GM12878 (cell line): ENCODE measurements around the gene ITSN1. TPM values are rescaled to one million over a fixed set of nuclear protein-coding genes. Genes with fewer than 3 reads are reported as not detected.

Experiments
- CBX5 ChIP-seq: sonication (generic); IDR thresholded peaks from 2 replicates; pipeline ENCODE4 v1.6.1; 2016; ENCODE audit warnings: low read depth, moderate library complexity, mild to moderate bottlenecking, inconsistent platforms
- EZH2 ChIP-seq: IDR thresholded peaks from 2 replicates; pipeline ENCODE4 v1.6.1; 2012; ENCODE audit warnings: low read depth, mild to moderate bottlenecking, control low read depth, inconsistent platforms, low read length, borderline replicate concordance; ENCODE audit not compliant: control insufficient read depth
- IKZF1 ChIP-seq: fragments of 450-650 bp; conservative IDR thresholded peaks from 2 replicates; pipeline ENCODE4 v1.6.1; 2017; ENCODE audit warnings: antibody characterized with exemption, mild to moderate bottlenecking
- KLF5 ChIP-seq: fragments of 450-650 bp; IDR thresholded peaks from 2 replicates; pipeline ENCODE4 v1.6.1; 2014; ENCODE audit warnings: mild to moderate bottlenecking; ENCODE audit not compliant: partially characterized antibody
- POLR2A ChIP-seq: IDR thresholded peaks from 2 replicates; pipeline ENCODE4 v1.6.1; 2011; ENCODE audit warnings: low read depth, mild to moderate bottlenecking, low read length
- PRDM15 ChIP-seq: fragments of 450-650 bp; formaldehyde crosslinking; IDR thresholded peaks from 2 replicates; pipeline ENCODE4 v1.4.0; 2020; ENCODE audit warnings: mild to moderate bottlenecking, moderate library complexity
- STAT1 ChIP-seq: fragments of 450-650 bp; conservative IDR thresholded peaks from 2 replicates; pipeline ENCODE4 v1.6.1; 2014; ENCODE audit warnings: antibody characterized with exemption, mild to moderate bottlenecking
- ZBTB4 ChIP-seq: fragments of 450-650 bp; formaldehyde crosslinking; IDR thresholded peaks from 2 replicates; pipeline ENCODE4 v1.4.0; 2022; ENCODE audit warnings: mild to moderate bottlenecking, moderate library complexity
- ZNF274 ChIP-seq: IDR thresholded peaks from one replicate; pipeline ENCODE4 v1.8.0; 2011; ENCODE audit not compliant: insufficient read length, insufficient read depth
- ZNF687 ChIP-seq: fragments of 450-650 bp; IDR thresholded peaks from 2 replicates; pipeline ENCODE4 v1.6.1; 2017; ENCODE audit warnings: mild to moderate bottlenecking, moderate library complexity
- polyA plus RNA-seq, 11 experiments: library from polyadenylated mRNA; depleted of rRNA in 4 of 11; unstranded in 6 of 11; stranded (reverse) in 5 of 11; fragments of >200 nt; fragmentation: Nextera tagmentation in 4 of 11; fragmentation: Illumina TruSeq in 1 of 11; extraction: Ambion mirVana in 4 of 11; extraction: Trizol in 1 of 11; gene quantifications; 1 replicate in 1 of 11; 2 replicates in 10 of 11; pipeline versions ENCODE4 v1.2.1 to v1.2.3, GENCODE V29; 2011 to 2016; ENCODE audit warnings: inconsistent platforms in 2 of 11, missing spikeins in 2 of 11, low read depth in 1 of 11
- total RNA-seq, 4 experiments: library from RNA; depleted of rRNA in 3 of 4; stranded (reverse); fragments of >200 nt in 3 of 4; fragmentation: Illumina TruSeq in 1 of 4; extraction: Trizol in 1 of 4; gene quantifications; 2 replicates each; pipeline versions ENCODE4 v1.2.1 to v1.2.3, GENCODE V29; 2013 to 2021
- TF ChIP-seq, protein P1 (sequence below): fragments of 150-350 bp; IDR thresholded peaks from 2 replicates; pipeline ENCODE4 v1.6.1; 2014; ENCODE audit warnings: mild to moderate bottlenecking, low read depth, low read length
- TF ChIP-seq, protein P2 (sequence below): IDR thresholded peaks from 2 replicates; pipeline ENCODE4 v1.6.1; 2011; ENCODE audit warnings: borderline replicate concordance, low read depth, mild to moderate bottlenecking, moderate library complexity, low read length; ENCODE audit not compliant: insufficient read depth, poor library complexity, severe bottlenecking

ITSN1 gene
- total and polyA plus RNA-seq, 10 of the 15 experiments (the other 5 are each of a cell fraction or from before 2014, with no cell fraction given): 0.89 to 10.6 (median 4.8) TPM

DNA sequence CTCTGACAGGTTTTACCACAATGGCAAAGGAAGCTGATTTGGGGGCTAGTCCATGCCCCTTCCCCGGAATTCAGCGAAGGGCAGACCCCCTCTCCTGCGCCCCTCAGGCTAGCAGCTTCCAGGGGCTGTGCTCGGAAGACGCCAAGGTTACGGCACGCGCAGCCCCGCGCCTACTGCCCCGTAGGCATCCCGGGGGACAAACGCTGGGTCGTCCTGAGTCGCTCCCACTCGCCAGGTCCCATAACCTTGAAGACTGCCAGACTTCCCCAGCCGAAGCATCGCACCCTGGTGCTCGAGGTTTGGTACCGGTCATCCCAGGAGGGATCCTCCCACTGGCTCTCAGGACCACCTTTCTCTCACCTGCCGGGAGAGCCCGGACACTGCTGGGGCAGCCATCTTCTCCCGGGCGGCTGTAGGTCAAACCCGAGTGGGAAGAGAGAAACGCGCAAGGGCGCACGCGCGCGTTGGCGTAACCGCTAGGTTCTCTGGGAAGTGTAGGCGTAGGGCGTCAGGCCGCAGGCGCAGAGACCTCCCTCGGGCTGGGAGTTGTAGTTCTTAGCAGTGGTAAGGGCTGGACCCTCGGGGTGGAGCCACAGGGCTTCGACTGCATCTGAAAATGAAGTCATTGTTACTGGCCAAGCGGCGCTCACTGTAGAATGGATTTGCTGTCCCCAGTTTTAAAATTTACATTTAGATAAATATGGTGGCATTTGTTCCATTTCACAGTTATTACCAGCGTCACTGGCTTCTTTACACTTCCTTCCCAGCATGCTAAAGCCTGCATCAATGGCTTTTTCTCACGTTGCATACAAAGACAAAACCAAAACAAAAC lies 273.3 kb downstream of the ITSN1 start, which contains the start of gene ATP5PO (continued):
- no peak for TF ChIP-seq ZNF687
- TF ChIP-seq, protein P1, sequence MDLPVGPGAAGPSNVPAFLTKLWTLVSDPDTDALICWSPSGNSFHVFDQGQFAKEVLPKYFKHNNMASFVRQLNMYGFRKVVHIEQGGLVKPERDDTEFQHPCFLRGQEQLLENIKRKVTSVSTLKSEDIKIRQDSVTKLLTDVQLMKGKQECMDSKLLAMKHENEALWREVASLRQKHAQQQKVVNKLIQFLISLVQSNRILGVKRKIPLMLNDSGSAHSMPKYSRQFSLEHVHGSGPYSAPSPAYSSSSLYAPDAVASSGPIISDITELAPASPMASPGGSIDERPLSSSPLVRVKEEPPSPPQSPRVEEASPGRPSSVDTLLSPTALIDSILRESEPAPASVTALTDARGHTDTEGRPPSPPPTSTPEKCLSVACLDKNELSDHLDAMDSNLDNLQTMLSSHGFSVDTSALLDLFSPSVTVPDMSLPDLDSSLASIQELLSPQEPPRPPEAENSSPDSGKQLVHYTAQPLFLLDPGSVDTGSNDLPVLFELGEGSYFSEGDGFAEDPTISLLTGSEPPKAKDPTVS: peak; percentile 69; the same call in 1 of the 2 replicates
- TF ChIP-seq STAT1: peak; percentile 93; the same call in 1 of the 2 replicates
- TF ChIP-seq EZH2: no peak
- no peak for TF ChIP-seq ZBTB4 (CRISPR knock-in tag)
- TF ChIP-seq, protein P2, sequence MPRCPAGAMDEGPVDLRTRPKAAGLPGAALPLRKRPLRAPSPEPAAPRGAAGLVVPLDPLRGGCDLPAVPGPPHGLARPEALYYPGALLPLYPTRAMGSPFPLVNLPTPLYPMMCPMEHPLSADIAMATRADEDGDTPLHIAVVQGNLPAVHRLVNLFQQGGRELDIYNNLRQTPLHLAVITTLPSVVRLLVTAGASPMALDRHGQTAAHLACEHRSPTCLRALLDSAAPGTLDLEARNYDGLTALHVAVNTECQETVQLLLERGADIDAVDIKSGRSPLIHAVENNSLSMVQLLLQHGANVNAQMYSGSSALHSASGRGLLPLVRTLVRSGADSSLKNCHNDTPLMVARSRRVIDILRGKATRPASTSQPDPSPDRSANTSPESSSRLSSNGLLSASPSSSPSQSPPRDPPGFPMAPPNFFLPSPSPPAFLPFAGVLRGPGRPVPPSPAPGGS: no peak
- TF ChIP-seq PRDM15 (CRISPR knock-in tag): no peak
- TF ChIP-seq CBX5: no peak
- peak; percentile 61 for TF ChIP-seq KLF5
- peak; percentile 99 for TF ChIP-seq IKZF1
- TF ChIP-seq ZNF274: no peak
- TF ChIP-seq POLR2A: peak; percentile 97
